Stimulated activated CD8-positive, alpha-beta memory T cell treated with anti-CD3 and anti-CD28 coated beads, Interleukin-15, amount 100 ng/mL, for 48 hours (primary cell): Measurements from ENCODE around the gene ADAMTSL2.
A peak's percentile ranks its signal among the peaks of the same experiment; 100 is the strongest.

Experiments used
- DNase-seq, 2 donors: peaks; one replicate each; pipeline ENCODE4 v3.0.0-alpha.2; 2020; ENCODE audit warnings: low read depth in 2 of 2

The ADAMTSL2 gene

DNA sequence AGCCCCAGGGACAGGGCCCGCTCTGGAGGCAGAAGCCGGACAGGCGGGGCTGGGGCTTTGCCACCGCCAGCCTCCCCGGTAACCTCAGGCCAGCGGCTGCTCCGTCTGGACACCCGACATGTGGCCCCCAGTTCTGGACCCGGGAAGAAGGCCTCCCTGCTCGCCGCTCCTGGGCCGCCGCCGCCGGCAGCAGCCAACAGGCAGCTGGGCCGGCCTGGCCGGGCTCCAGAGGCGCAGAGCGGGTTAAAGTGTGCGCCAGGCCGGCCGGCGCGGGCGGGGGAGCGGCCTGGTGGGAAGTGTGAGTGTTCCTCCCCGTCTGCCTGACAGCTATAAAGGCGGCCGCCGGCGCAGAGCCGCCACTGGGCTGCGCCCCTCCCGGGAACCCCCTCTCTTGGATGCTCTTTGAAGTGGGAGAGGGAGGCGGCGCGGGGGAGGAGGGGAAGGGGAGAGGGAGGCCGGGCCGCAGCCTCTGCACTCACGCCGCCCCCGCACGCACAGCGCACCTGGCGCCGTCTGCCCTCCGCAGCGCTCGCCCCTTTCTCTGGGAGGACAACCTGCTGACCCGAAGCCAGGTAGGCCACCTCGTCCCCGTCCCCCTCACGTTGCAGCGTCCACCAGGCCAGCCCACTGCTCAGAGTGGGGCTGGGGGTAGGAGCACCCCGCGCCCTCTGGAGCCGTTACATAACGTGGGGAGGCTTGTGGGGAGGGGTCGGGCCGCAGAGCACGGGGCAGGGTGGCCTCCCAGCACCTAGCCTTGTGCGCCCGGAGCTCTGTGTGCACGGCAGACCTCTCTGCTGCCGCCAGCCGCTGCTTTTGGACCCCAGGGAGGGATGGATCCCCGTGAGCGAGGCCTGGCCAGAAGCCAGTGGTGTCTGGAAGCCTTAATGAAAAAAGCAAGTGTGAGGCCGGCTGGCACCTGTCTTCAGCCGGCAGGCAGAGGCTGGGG lies at the start of gene ADAMTSL2:
Gene ADAMTSL2 (plus strand): TSS at position 359 of the 946 bp plus-strand sequence. CDS start 2,009 bp downstream, outside the sequence.
- peak; percentile 9 to 13 for DNase-seq

DNA sequence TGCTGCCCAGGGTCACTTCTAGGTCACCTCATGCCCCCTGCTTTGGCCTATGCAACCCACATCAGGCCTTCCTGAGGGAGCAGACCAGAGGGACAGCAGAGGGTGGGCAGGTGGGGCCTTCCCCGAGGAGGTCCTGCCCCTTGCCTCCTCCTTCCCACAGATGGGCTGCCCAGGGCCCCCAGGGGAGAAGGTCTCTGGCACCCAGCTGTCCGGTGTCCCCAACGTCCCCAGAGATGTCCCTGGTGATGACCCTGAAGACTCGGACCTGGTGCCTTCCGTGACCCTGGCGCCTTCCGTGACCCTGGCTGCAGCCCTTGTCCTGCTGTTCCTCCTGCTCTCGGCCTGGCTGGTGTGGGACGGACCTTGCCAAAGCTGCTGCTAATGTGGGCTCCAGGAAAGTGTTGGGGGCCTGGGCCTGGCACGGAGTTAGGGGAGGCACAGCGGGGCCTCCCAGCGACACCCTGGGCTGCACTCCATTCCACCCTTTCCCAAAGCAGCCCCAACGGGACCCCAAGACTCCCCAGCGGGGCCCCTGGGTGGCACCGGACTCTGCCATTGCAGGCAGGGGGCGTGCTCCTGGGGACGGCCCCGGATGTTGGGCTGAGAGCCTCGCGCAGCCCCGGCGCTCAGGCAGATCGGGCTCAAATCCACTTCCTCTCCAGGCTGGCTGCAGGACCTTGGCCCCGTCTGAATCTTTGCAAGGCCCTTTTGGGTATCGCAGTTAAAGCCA lies 48.8 kb upstream of the ADAMTSL2 start:
- no peak for DNase-seq

DNA sequence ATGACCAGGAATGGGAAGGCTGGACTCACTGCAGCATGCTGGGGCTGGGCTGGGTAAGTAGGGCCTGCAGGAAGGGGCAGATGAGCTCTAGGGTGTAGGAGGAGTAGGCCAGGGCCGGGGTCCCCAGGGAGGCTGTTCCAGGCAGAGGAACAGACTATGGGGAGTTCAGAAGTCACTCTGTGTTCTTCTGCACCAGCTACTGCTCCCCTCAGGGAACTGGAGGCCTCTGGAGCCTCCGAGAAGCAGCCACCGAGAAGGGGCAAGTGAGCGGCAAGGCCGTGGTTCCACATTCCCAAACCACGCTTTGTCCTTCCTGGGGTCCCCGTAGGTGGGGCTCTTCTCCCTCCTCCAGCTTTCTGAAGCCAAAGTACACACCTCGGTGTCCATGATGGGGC lies 47.2 kb upstream of the ADAMTSL2 start:
- DNase-seq, result no peak

DNA sequence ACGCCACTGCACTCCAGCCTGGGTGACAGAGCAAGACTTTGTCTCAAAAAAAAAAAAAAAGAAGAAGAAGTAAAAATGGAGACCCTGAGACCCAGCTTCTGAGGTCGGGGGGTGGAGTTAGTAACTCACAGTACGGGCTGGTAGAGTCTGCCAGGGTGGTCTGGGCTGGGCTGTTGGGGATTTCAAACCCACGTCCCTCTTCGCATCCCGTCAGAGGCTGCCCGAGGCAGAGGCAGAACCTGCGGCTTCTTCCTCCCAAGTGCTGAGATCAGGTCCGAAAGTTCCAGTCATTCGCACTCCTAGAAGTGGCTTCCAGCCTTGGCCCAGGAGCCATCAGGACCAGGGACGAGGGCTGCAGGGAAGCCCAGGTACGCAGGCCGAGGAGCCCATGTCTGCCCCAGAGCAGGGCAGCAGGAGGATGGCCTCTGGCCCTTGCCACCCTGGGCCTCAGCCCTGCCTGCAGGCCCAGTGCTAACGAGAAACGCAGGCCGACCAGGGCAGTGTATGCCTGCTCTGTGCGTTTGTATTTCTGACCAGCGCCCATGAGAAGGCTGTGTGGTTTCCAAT lies 45.7 kb upstream of the ADAMTSL2 start:
- DNase-seq, result no peak

DNA sequence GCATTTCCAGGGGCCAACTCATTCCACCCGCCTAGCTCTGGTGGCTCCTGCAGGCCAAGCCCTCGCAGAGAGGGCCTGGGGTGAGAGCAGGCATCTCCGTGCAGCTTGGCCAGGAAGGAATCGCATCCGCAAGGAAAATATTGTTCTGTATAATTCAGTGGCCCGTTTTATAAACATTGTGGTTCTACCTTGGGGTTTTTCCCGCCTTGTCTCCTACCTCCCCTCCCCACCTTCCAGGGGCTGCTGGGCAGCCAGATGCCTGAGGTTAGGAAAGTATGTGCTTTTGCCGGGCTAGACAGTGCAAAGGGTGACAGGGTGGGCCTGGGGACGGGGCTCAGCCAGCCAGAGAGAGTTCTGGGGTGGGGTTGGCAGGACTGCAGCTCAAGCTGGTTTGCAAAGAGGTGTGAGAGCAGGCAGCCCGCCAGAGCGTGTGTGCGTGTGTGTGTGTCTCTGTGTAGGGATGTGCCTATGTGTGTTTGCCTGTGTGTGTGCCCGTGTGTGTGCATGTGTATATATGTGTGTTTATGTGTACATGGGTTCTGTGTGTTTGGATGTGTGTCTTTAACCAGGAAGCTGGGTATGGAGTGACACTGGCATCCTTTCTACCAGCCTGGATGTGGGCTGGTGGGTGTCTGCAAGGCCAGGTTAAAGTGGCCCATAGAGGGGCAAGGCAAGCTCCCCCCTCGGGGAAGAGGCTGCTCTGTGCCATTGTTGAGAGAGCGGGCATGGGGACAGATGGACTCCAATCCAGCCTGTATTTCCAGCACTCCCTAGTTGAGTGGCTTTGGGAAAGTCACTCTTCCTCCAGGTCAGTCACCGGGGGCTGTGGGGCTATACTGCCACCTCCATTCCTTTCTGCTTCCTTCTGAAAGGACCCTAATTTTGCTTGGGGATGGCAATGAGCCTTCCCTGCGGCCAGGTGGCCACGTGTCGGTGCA lies 45.0 kb upstream of the ADAMTSL2 start:
- no peak for DNase-seq

DNA sequence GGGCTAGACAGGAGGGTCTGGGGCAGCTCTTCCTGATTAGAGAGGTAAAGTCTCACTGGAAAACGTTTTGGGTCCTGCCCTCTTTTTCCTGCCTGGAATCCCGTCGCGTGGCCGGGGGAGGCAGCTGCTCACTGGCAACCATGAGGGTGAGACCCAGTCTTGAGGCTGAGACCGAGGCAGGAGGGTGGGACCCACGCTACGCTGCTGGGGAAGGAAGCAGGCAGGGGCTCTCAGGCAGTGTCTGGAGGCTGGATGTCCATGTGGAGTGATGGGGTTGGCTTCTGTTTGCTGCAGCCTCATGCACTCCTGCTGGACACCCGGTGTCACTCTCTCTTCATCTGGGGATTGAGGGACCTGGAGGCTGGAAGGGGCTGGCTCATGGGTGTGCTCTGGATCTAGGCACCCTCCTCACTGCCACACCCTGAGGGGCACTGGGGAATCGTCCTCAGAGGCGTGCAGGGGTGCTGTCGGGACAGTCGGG lies 44.3 kb upstream of the ADAMTSL2 start:
- no peak for DNase-seq

DNA sequence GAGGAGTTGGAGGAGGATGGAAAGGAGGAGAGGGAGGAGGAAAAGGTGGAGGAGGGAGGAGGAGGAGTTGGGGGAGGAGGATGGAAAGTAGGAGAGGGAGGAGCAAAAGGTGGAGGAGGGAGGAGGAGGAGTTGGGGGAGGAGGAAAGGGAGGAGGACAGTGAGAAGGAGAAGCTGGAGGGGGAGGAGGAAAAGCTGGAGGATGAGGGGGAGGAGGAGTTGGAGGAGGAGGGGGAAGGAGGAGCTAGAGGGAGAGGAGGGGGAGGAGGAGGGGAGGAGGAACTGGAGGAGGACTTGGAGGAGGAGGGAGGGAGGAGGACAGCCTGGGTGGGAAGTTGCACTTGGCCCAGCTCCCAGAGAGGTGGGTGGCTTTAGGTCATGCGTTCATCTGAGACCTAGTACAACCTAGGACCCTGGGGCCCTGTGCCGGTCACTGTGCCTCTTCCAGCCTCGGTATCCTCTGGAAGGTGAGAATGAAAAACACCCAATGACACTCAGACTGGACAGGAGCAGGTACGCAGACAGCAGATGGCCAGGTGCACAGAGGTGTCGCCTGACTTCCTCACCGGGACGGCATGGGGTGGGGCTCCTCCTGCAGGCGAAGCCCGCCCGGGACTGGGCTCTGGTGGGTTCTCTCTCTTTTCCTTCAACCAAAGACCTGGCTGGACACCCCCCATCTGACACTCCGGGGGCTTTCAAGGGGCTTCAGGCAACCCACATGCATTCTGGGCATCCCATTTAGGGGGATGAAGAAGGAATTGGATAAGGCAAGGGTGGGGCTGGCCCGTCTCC lies 43.4 kb upstream of the ADAMTSL2 start:
- DNase-seq, result no peak

DNA sequence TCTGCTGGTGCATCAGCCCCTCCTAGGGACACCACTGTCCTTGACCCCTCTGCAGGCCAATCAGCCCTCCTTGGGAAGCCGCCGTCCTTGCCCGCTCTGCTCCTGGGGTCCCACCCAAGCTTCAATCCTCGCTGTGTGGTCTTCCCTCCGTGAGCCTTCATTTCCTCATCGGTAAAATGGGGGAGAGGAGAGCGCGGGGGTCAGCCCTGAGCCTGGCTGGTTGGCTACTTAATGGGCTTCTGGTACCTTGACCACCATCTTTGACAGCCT lies 42.9 kb upstream of the ADAMTSL2 start:
- no peak for DNase-seq

DNA sequence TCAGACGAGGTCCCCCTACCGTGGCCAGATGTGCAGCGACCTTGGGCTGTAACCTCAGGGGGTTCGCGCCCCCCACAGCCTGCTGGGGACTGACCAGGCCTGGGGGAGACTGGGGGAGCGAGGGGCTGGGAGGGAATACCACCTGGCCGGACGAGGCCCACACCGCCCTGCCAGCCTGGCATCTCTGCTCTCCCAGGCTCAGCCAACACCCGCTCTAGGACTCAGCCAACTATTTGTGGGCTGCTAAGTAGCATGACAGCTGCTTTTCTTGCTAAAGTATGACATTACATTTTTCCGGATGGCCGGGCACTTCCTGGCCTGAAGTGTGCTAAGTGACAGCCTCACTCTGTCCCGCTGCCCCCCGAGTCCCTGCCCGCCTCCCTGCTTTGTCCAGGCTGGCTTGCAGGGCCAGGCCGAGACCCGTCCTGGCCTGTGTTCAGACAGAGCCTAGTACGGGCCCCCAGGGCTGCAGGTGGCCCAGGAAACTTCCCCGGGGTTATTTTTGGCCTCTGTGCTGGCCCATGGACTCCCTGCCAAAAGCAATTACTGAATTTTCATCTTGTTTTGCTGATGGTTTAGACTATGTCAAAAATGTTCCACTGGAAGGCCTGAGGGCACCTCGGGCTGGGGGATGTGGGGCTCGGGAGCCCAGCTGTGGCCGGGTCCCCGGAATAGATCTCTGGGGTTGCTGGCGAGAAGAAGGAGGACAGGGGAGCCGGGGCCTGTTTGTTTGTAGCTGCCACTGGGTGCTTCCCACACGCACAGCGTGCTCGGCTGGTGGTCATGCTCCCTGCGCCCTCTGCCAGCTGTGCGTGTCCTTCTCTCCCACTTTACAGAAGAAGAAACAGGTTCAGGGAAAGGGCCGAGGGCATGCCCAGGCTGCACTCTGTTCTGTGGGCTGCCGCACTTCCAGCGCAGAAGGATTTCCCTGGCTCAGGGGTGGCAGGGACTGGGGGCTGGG lies 42.2 kb upstream of the ADAMTSL2 start:
- no peak for DNase-seq

DNA sequence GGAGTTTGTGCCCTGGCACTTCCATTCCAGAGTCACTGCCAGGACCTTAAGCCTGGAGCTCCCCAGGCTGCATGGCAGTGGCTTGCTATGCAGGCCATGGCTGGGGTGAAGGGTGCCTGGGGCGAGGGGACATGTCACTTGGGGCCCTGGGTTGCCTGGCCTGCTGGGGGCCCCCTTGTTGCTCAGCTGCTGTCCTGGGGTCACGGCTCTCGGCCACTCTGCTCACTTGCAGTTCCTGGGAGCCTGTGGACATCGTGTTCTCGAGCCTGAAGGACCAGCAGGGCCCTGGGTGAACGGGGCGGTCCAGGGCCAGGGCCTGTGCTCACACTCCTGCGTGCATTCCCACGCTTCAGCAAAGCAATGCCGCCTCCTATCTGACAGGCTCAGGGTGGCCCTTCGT lies 41.1 kb upstream of the ADAMTSL2 start:
- no peak for DNase-seq

DNA sequence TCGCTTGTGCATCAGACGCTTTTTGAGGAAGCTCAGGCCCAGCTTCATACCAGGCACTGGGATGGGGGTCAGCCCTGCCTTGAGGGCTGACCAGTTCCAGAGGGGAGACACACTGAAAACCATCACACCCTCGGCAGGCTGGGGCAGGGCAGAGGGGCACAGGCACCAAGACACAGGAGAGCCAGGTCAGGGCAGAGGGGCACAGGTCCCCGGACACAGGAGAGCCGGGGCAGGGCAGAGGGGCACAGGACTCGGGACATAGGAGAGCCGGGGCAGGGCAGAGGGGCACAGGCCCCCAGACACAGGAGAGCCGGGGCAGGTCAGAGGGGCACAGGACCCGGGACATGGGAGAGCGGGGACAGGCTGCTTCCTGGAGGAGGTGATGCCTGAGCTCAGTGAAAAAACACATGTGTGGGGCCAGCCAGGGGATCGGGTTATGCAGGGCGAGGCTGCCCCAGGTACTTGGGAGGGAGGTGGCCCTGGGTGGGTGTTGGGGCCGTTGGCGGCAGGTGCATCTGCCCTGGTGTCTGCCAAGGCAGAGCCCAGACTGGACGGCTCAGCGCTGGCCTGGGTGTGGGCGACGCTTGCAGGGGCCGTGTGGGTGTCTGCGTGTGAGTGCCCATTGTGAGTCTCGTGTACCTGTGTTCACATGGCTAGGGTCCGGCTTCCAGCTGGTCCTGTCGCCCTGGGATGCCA lies 40.5 kb upstream of the ADAMTSL2 start:
- DNase-seq, result no peak

DNA sequence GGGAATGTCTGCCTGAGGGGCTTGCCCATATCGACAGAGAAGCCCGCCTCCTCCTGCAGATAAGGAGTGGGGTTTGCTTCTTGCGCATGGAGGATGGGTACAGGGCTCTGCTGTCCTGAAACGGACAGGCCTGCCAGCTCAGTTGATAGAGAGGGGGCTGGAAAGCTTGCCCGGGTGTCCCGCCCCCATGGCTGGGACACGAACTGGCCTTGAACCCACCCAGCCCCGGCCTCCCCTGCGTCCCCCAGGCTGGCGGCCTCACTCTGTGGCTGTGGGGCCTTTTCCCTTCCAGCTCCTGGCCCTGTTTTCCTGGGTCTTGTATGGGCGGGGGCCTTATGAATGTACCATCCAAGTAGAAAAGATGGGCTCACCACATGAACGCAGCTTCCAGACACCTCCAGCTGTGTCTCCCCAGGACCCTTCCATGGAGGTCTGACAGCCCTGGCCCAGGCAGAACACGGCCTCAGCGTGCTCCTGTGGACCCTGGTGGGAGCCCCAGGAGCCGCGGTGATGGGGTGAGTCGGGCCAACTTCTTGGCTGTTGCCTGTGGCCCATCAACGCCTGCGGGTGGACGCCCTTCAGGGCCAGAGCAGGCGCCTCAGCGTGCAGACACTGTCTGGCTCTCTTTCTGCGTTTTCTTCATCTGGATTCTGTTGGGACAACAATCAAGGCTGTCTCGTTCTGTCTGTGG lies 39.7 kb upstream of the ADAMTSL2 start:
- DNase-seq, result no peak

DNA sequence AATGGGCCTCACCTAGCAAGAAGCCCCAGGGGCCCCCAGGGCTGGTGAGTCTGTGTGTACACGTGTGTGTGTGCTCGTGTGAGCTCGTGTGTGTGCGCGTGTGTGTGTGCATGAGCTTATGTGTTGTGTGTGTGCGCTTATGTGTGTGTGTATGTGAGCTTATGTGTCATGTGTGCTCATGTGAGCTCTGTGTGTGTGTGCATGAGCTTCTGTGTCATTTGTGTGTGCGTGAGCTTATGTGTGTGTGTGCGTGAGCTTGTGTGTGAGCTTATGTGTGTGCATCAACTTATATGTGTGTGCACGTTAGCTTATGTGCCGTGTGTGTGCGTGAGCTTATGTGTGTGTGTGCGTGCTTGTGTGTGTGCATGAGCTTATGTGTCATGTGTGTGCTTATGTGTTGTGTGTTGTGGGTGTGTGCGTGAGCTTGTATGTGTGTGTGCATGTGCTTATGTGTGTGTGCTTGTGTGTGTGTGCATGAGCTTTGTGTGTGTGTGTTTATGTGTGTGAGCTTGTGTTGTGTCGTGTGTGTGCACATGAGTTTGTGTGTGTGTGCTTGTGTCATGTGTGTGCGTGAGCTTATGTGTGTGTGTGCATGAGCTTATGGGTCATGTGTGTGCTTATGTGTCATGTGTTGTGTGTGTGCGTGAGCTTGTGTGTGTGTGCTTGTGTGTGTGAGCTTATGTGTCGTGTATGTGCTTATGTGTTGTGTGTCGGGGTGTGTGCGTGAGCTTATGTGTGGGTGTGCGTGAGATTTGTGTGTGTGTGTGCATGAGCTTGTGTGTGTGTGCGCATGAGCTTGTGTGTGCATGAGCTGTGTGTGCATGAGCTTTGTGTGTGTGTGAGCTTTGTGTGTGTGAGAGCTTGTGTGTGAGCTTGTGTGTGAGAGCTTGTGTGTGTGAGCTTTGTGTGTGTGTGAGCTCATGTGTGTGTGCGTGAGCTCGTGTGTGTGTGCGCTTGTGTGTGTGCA lies 38.9 kb upstream of the ADAMTSL2 start:
- DNase-seq, result no peak

DNA sequence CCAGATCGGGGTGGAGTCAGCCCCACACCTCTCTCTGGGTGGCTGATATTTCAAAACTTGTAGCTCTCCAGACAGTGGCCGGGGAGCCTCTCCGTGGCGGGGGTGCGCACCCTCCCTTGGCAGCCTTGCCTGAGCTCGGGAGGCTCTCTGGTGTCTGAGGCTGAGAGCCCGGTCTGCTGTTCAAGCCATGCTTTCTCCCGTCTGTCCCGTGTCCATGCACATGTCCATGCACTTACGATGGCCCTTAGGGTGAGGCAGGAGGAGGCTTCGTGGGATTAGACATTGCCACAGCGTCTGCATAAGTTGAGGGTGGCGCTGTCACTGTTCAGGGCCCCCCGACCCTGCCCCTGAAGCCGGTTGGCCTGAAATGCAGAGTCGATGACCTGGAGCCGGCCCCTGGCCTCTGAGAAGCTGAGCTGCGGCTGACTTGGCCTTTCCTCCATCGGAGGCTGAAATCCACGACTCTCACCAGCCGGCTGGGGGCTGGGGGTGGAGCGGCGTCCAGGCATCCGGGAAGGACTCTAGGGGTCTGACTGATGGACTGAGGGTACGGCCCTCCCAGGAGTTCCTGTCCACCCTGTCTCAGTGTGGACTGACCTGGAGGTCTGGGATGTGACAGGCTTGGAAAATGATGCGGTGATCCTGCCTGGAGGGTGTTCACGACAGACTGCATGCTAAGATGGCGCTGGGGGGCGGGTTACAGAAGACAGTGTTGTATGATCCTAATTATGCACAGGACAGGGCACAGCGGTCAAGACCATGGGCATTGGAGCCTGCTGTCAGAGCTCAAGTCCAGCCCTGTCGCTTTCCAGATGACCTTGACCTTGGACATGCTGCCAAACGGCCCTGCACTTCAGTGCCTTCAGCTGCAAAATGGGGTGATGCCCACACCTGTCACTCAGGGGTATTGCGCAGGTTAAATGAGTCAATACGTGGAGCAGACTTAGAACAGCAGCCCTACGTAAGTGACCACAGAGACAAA lies 37.4 kb upstream of the ADAMTSL2 start:
- DNase-seq, result no peak

DNA sequence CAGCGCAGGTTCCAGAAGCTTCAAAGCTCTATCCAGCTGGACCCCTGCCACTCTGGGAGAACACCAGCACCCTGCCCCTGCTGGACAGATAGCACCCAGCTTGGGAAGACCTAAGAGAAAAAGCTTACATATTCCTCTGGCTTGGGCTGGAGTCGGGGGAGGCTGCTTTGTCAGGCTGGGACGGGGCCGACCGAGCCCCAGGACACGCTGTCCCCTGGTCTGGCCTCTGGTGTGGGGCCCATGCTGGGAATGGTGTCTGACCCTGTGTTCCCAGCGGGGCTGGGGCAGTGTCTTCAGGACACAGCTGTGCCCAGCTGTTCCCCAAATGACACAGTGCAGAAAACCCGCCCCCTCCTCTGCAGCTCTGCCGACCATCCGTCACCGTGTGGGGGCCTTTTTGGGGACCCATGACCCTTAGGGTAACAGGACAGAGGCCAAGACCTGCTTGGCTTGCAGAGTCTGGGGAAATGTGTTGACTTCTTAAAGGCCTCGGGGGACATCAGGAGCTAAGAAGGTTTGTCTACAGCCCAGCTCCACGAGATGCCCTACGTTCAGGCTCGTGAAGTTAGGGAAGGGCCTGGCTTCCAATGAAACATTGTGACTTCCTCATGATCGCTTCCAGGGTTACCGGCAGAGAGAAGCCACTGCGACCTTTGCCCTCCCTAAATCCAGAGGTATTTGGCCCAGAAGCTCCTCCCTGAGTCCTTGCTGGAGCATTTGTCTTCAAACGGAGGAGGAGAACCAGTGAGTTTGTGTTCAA lies 35.2 kb upstream of the ADAMTSL2 start:
- no peak for DNase-seq
